ENCODE results near the gene DNPH1.

DNA sequence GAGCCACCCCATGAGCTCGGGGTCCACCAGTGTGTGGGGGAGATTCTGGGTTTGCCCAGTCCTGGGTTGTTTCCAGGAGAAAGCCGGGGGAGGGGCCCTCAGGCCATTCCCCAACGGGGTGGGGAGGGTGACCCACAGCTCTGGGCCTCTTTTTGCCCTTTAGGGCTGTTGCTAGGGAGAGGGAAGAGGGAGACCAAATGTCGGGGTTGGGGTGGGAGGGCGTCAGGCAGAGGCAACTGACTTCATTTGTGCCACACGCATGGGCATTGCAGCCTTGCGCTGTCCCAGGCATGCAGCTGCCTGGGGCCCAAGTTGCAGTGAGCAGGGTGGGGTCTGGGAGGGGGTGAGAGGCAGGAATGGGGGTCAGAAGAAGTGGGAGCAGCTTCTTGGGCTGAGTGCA is 49.2 kb downstream of the DNPH1 start:
- TF ChIP-seq JUN (IDR thresholded peaks at IDR 0.05; ENCODE audit: borderline replicate concordance, insufficient read depth, insufficient read length, low read depth) (no peak), POLR2A (IDR thresholded peaks at IDR 0.05; ENCODE audit: low read depth, low read length) (no peak)
